ENCODE results near the gene TCF19.

Gene TCF19

DNA sequence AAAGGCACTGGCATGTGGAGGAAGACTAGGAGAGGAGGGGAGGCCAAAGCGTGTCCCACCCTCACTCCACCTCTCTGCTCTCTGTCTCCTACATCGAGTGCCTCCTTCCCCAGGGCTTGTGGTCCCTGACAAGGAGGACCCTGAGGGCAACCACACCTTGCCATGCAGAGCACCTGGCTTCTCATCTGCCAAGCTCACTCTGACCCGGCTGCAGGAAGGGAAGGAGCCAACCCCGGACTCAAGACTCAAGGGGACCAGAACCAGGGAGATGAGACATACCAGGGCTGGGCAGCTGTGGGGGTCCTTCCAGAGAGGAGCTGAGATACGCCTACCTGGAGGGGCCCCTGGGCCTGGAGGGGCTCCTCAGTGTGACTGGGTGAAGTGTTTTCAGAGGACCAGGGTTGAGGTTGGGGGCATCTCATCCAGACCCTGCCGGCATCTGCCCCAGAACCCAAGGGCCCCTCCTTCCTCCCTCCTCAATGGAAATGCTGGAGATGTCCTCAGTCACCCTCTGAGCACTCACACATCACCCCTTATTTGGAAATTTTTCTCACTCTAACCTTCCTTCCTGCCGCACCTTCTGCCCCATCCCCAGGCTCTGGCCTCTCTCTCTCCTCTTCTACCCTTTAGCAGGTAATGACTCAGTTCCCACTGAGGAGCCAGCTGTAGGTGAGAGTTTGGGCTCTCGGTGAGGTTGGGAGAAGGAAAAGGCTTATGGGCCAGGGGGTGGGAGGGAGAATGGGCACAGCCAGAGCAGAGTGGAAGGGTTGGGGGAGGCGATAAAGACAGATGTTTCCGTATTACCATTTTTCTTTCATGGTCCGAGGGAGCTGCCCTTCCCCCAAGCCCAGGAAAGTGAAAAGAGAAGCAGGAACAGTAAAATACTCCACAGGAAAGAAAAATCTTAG is 44.1 kb downstream of the TCF19 start (continued):
- no peak for TF ChIP-seq SNAI2 (CRISPR knock-in tag; IDR thresholded peaks at IDR 0.05)

DNA sequence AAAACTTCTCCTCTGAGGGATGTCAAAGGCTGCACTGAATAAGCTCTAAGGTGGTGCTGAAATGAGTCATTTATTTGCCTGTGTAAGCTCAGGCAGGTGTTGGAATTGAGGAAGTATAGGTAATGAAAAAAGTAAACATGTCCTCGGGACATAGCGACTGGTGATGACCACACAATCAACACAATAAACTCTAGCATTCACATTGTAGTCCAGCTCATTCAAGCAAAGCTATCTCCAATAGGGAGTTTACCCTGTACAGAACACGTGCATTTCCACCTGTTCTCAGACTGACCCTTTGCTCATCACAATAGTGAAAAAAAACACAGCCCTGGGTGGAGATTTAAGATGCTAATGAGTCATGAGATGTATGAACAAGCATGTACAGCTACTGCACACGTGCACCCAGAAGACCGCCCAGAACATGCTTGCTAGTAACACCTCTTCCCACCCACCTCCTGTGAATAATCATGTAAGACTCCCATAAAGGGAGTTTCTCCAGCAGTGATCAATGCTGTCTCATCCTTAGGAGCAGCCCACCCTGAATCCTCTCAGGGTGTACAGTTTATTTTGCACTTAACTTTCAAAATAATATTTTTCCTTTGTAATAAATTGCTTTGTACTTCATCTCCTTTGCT is 45.1 kb downstream of the TCF19 start:
- peak; percentile 63 for ATAC-seq
- no peak for TF ChIP-seq GLIS3 (CRISPR knock-in tag; IDR thresholded peaks at IDR 0.05)
- TF ChIP-seq ISL1 (CRISPR knock-in tag; IDR thresholded peaks at IDR 0.05), result no peak

DNA sequence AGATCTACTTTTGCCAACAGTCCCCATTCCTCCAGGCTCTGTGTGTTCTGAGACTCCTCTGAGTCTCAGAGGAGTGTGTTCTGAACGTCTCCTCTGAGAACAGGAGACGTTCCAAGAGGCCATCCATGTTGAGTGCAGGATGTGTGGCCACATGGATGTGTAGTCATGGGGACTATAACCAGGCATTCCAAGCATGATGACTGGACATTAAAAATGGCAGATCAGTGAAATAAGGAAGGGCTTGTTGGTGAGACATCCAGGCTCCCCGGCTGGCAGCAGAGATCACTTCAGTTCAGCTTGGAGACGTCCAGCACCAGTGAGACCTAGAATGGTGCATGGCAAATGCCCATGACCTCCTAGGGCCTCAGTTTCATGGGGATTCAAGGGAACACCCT is 46.4 kb downstream of the TCF19 start:
- TF ChIP-seq CSDC2 (CRISPR knock-in tag; IDR thresholded peaks at IDR 0.05), result no peak
- TF ChIP-seq, protein P1, sequence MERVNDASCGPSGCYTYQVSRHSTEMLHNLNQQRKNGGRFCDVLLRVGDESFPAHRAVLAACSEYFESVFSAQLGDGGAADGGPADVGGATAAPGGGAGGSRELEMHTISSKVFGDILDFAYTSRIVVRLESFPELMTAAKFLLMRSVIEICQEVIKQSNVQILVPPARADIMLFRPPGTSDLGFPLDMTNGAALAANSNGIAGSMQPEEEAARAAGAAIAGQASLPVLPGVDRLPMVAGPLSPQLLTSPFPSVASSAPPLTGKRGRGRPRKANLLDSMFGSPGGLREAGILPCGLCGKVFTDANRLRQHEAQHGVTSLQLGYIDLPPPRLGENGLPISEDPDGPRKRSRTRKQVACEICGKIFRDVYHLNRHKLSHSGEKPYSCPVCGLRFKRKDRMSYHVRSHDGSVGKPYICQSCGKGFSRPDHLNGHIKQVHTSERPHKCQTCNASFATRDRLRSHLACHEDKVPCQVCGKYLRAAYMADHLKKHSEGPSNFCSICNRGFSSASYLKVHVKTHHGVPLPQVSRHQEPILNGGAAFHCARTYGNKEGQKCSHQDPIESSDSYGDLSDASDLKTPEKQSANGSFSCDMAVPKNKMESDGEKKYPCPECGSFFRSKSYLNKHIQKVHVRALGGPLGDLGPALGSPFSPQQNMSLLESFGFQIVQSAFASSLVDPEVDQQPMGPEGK (CRISPR knock-in tag; IDR thresholded peaks at IDR 0.05; ENCODE audit: borderline replicate concordance), result no peak
- TF ChIP-seq, protein P2, sequence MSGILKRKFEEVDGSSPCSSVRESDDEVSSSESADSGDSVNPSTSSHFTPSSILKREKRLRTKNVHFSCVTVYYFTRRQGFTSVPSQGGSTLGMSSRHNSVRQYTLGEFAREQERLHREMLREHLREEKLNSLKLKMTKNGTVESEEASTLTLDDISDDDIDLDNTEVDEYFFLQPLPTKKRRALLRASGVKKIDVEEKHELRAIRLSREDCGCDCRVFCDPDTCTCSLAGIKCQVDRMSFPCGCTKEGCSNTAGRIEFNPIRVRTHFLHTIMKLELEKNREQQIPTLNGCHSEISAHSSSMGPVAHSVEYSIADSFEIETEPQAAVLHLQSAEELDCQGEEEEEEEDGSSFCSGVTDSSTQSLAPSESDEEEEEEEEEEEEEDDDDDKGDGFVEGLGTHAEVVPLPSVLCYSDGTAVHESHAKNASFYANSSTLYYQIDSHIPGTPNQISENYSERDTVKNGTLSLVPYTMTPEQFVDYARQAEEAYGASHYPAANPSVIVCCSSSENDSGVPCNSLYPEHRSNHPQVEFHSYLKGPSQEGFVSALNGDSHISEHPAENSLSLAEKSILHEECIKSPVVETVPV (CRISPR knock-in tag; IDR thresholded peaks at IDR 0.05), result no peak
- TF ChIP-seq OSR1 (CRISPR knock-in tag; IDR thresholded peaks at IDR 0.05), result no peak
- no peak for TF ChIP-seq ZNF70 (CRISPR knock-in tag; IDR thresholded peaks at IDR 0.05)
- no peak for TF ChIP-seq TCF4 (CRISPR knock-in tag; IDR thresholded peaks at IDR 0.05; ENCODE audit: borderline replicate concordance)
- no peak for TF ChIP-seq ARNTL (CRISPR knock-in tag; IDR thresholded peaks at IDR 0.05; ENCODE audit: borderline replicate concordance, low read depth)
- TF ChIP-seq BACH2 (CRISPR knock-in tag; IDR thresholded peaks at IDR 0.05; ENCODE audit: borderline replicate concordance), result no peak
- TF ChIP-seq, protein P3, sequence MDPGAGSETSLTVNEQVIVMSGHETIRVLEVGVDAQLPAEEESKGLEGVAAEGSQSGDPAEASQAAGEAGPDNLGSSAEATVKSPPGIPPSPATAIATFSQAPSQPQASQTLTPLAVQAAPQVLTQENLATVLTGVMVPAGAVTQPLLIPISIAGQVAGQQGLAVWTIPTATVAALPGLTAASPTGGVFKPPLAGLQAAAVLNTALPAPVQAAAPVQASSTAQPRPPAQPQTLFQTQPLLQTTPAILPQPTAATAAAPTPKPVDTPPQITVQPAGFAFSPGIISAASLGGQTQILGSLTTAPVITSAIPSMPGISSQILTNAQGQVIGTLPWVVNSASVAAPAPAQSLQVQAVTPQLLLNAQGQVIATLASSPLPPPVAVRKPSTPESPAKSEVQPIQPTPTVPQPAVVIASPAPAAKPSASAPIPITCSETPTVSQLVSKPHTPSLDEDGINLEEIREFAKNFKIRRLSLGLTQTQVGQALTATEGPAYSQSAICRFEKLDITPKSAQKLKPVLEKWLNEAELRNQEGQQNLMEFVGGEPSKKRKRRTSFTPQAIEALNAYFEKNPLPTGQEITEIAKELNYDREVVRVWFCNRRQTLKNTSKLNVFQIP (CRISPR knock-in tag; IDR thresholded peaks at IDR 0.05; ENCODE audit: borderline replicate concordance, low read depth), result no peak
- TF ChIP-seq, protein P4, sequence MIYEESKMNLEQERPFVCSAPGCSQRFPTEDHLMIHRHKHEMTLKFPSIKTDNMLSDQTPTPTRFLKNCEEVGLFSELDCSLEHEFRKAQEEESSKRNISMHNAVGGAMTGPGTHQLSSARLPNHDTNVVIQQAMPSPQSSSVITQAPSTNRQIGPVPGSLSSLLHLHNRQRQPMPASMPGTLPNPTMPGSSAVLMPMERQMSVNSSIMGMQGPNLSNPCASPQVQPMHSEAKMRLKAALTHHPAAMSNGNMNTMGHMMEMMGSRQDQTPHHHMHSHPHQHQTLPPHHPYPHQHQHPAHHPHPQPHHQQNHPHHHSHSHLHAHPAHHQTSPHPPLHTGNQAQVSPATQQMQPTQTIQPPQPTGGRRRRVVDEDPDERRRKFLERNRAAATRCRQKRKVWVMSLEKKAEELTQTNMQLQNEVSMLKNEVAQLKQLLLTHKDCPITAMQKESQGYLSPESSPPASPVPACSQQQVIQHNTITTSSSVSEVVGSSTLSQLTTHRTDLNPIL (CRISPR knock-in tag; IDR thresholded peaks at IDR 0.05; ENCODE audit: low read depth), result no peak
- no peak for TF ChIP-seq ZNF8 (CRISPR knock-in tag; IDR thresholded peaks at IDR 0.05)
- no peak for TF ChIP-seq ZC3H10 (CRISPR knock-in tag; IDR thresholded peaks at IDR 0.05)
- TF ChIP-seq ZFP30 (CRISPR knock-in tag; IDR thresholded peaks at IDR 0.05), result no peak
- no peak for ATAC-seq

DNA sequence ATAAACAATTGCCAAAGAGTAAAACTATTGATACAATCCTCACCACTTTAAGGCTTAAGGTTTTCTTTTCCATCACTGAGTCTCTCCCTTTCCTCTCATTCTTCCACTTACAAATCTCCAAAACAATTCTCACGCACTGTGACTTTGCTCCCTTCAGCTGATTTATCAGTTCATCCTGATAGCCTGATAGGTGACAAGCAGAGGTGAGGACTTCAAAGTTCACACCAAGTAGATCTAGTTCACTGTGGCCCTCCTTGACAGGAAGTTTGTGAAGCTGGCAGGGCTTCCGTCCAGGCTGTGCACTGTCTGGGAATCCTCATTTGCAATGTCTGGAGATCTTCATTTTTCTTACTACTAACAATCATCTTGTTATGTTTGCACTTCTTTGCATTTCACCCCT is 47.2 kb downstream of the TCF19 start:
- TF ChIP-seq PPARA (CRISPR knock-in tag; IDR thresholded peaks at IDR 0.05; ENCODE audit: borderline replicate concordance) (no peak), ISL1 (CRISPR knock-in tag; IDR thresholded peaks at IDR 0.05) (no peak), RARB (CRISPR knock-in tag; IDR thresholded peaks at IDR 0.05) (no peak), CSDC2 (CRISPR knock-in tag; IDR thresholded peaks at IDR 0.05) (no peak), ESRRG (CRISPR knock-in tag; IDR thresholded peaks at IDR 0.05) (no peak), SNAI2 (CRISPR knock-in tag; IDR thresholded peaks at IDR 0.05) (no peak), OSR1 (CRISPR knock-in tag; IDR thresholded peaks at IDR 0.05) (no peak), ZNF565 (CRISPR knock-in tag; conservative IDR thresholded peaks at IDR 0.05; ENCODE audit: low read depth) (no peak)
- TF ChIP-seq, protein P1 (CRISPR knock-in tag; IDR thresholded peaks at IDR 0.05; ENCODE audit: borderline replicate concordance), result no peak
- TF ChIP-seq, protein P4 (CRISPR knock-in tag; IDR thresholded peaks at IDR 0.05; ENCODE audit: low read depth), result no peak
- ATAC-seq, result no peak

Data from SK-N-SH treated with all-trans-retinoic acid at 6 μM for 48 hours (cell line).